K562 (cell line): ENCODE measurements around the gene TREH. TPM values are rescaled to one million over a fixed set of nuclear protein-coding genes. Genes with fewer than 3 reads are reported as not detected.

ENCODE experiments used
- CREB5 ChIP-seq: fragments of 250-450 bp; sonication (Bioruptor Pico); IDR thresholded peaks from 2 replicates; pipeline ENCODE4 v1.5.0; 2020; ENCODE audit warnings: mild to moderate bottlenecking
- E2F4 ChIP-seq: sonication (generic); formaldehyde crosslinking; IDR thresholded peaks from 2 replicates; pipeline ENCODE4 v1.8.0; 2022; ENCODE audit warnings: mild to moderate bottlenecking, low read depth, missing genetic modification reagents
- EP400 ChIP-seq: fragments of 450-650 bp; IDR thresholded peaks from 2 replicates; pipeline ENCODE4 v1.6.1; 2017; ENCODE audit warnings: antibody characterized with exemption, mild to moderate bottlenecking, moderate library complexity
- GABPB1 ChIP-seq: sonication (generic); formaldehyde crosslinking; IDR thresholded peaks from 2 replicates; pipeline ENCODE4 v1.8.0; 2022; ENCODE audit warnings: mild to moderate bottlenecking, missing genetic modification reagents
- GTF2B ChIP-seq: IDR thresholded peaks from 2 replicates; pipeline ENCODE4 v1.6.1; 2011; ENCODE audit not compliant: insufficient read length; ENCODE audit errors: extremely low read depth
- HNRNPK ChIP-seq: fragments of 200-400 bp; formaldehyde crosslinking; IDR thresholded peaks from one replicate; pipeline ENCODE4 v1.6.1; 2018; ENCODE audit warnings: mild to moderate bottlenecking, low read depth, low read length; ENCODE audit not compliant: poor library complexity, severe bottlenecking
- HNRNPL ChIP-seq: fragments of 200-400 bp; formaldehyde crosslinking; IDR thresholded peaks from 2 replicates; pipeline ENCODE4 v1.6.1; 2017; ENCODE audit warnings: low read depth, mild to moderate bottlenecking, low read length
- KLF13 ChIP-seq: fragments of 450-650 bp; IDR thresholded peaks from 2 replicates; pipeline ENCODE4 v1.6.1; 2016; ENCODE audit warnings: missing genetic modification characterization, low read depth, mild to moderate bottlenecking, missing compliant biosample characterization, moderate library complexity, borderline replicate concordance
- KLF6 ChIP-seq: fragments of 250-450 bp; sonication (Bioruptor Pico); IDR thresholded peaks from 2 replicates; pipeline ENCODE4 v1.4.0; 2020; ENCODE audit warnings: mild to moderate bottlenecking, moderate library complexity, borderline replicate concordance
- MED1 ChIP-seq: sonication (generic); formaldehyde crosslinking; IDR thresholded peaks from 2 replicates; pipeline ENCODE4 v1.8.1; 2023; ENCODE audit warnings: missing genetic modification reagents, borderline replicate concordance
- MXI1 ChIP-seq: IDR thresholded peaks from 2 replicates; pipeline ENCODE4 v1.6.1; 2011; ENCODE audit warnings: low read depth, mild to moderate bottlenecking, improper control_type of control experiment, low read length
- PATZ1 ChIP-seq: fragments of 250-450 bp; sonication (Bioruptor Pico); IDR thresholded peaks from 2 replicates; pipeline ENCODE4 v1.5.0; 2020; ENCODE audit warnings: mild to moderate bottlenecking, borderline replicate concordance
- PHB2 ChIP-seq: fragments of 450-650 bp; IDR thresholded peaks from 2 replicates; pipeline ENCODE4 v1.6.1; 2017; ENCODE audit warnings: low read depth
- POLR2G ChIP-seq: fragments of 200-400 bp; formaldehyde crosslinking; IDR thresholded peaks from 2 replicates; pipeline ENCODE4 v1.6.1; 2017; ENCODE audit warnings: low read depth, mild to moderate bottlenecking, antibody characterized with exemption, low read length, moderate library complexity
- PRPF4 ChIP-seq: fragments of 200-400 bp; formaldehyde crosslinking; IDR thresholded peaks from one replicate; pipeline ENCODE4 v1.6.1; 2017; ENCODE audit warnings: low read length, low read depth, mild to moderate bottlenecking; ENCODE audit not compliant: insufficient read depth, poor library complexity, severe bottlenecking
- PTBP1 ChIP-seq: fragments of 200-400 bp; formaldehyde crosslinking; IDR thresholded peaks from 2 replicates; pipeline ENCODE4 v1.6.1; 2017; ENCODE audit warnings: low read depth, low read length
- RBM15 ChIP-seq: fragments of 200-400 bp; formaldehyde crosslinking; IDR thresholded peaks from 2 replicates; pipeline ENCODE4 v1.6.1; 2018; ENCODE audit warnings: mild to moderate bottlenecking, low read length, moderate library complexity; ENCODE audit not compliant: insufficient read depth
- RBM25 ChIP-seq: fragments of 200-400 bp; formaldehyde crosslinking; IDR thresholded peaks from 2 replicates; pipeline ENCODE4 v1.6.1; 2018; ENCODE audit warnings: low read length, low read depth, moderate library complexity; ENCODE audit not compliant: severe bottlenecking
- SIRT6 ChIP-seq: IDR thresholded peaks from one replicate; pipeline ENCODE4 v1.6.1; 2012; ENCODE audit warnings: low read depth, mild to moderate bottlenecking, control low read depth, inconsistent platforms, low read length, moderate library complexity
- TCF15 ChIP-seq: fragments of 250-450 bp; sonication (Bioruptor Pico); IDR thresholded peaks from 2 replicates; pipeline ENCODE4 v1.8.0; 2022; ENCODE audit warnings: moderate library complexity, mild to moderate bottlenecking, inconsistent platforms
- TSC22D4 ChIP-seq: fragments of 450-650 bp; IDR thresholded peaks from 2 replicates; pipeline ENCODE4 v1.6.1; 2016; ENCODE audit warnings: missing genetic modification characterization, missing biosample characterization, control low read depth
- ZNF212 ChIP-seq: fragments of 450-650 bp; formaldehyde crosslinking; IDR thresholded peaks from 2 replicates; pipeline ENCODE4 v1.4.0; 2020; ENCODE audit warnings: mild to moderate bottlenecking
- ZNF584 ChIP-seq: fragments of 200-800 bp; sonication (Bioruptor generic); IDR thresholded peaks from 2 replicates; pipeline ENCODE4 v1.6.1; 2016; ENCODE audit warnings: low read depth, mild to moderate bottlenecking, missing genetic modification characterization, missing compliant biosample characterization
- ZNF699 ChIP-seq: fragments of 250-450 bp; sonication (Bioruptor Pico); IDR thresholded peaks from 2 replicates; pipeline ENCODE4 v1.8.0; 2021; ENCODE audit warnings: mild to moderate bottlenecking, moderate library complexity; ENCODE audit not compliant: insufficient replicate concordance
- polyA plus RNA-seq, 8 experiments: library from polyadenylated mRNA; depleted of rRNA in 4 of 8; stranded (reverse) in 5 of 8; unstranded in 3 of 8; fragments of >200 nt; fragmentation: Nextera tagmentation in 2 of 8; fragmentation: Illumina TruSeq in 1 of 8; extraction: Ambion mirVana in 2 of 8; extraction: Trizol in 1 of 8; gene quantifications; 2 replicates each; pipeline versions ENCODE4 v1.2.1 to v1.2.3, GENCODE V29; 2011 to 2014; ENCODE audit warnings: inconsistent platforms in 1 of 8, missing spikeins in 1 of 8
- total RNA-seq, 7 experiments: library from RNA; depleted of rRNA in 6 of 7; stranded (reverse); fragments of >200 nt in 6 of 7; fragmentation: Illumina TruSeq in 2 of 7; extraction: Trizol in 2 of 7; gene quantifications; 2 replicates each; pipeline versions ENCODE4 v1.2.1 to v1.2.3, GENCODE V29; 2011 to 2021; ENCODE audit warnings: low replicate concordance in 1 of 7

The TREH gene
- total and polyA plus RNA-seq, 9 of the 15 experiments (the other 6 are each of a cell fraction or from before 2014, with no cell fraction given), result 0.09 to 0.20 (median 0.11) TPM; not detected in 6

- TF ChIP-seq POLR2G, result no peak
- no peak for TF ChIP-seq GTF2B
- no peak for TF ChIP-seq TCF15
- TF ChIP-seq ZNF584 (CRISPR knock-in tag), result no peak
- TF ChIP-seq E2F4, result no peak
- TF ChIP-seq PTBP1, result no peak
- TF ChIP-seq PRPF4, result no peak
- no peak for TF ChIP-seq HNRNPK
- no peak for TF ChIP-seq SIRT6
- no peak for TF ChIP-seq MED1 (CRISPR knock-in tag)
- no peak for TF ChIP-seq ZNF212 (CRISPR knock-in tag)
- TF ChIP-seq EP400, result no peak
- TF ChIP-seq PHB2, result no peak
- TF ChIP-seq HNRNPL, result no peak
- TF ChIP-seq KLF13, result no peak
- TF ChIP-seq PATZ1 (CRISPR knock-in tag), result no peak
- no peak for TF ChIP-seq KLF6 (CRISPR knock-in tag)
- TF ChIP-seq MXI1, result no peak
- TF ChIP-seq RBM25, result no peak
- no peak for TF ChIP-seq TSC22D4 (tag)
- TF ChIP-seq RBM15, result no peak
- no peak for TF ChIP-seq ZNF699 (CRISPR knock-in tag)
- no peak for TF ChIP-seq GABPB1
- no peak for TF ChIP-seq CREB5 (CRISPR knock-in tag)
These were observed 36.4 kb upstream of the TREH start (continued) for GRCh38 chr11:118715837-118716260.
